HG03521 (cell line): Measurements from ENCODE around the gene PPP4R2.

Experiments used
- ATAC-seq: cut with Tn5 transposase; IDR thresholded peaks from one replicate; pipeline ENCODE4 v1.9.1; 2021; ENCODE audit warnings: mild to moderate bottlenecking, moderate library complexity; ENCODE audit not compliant: unreplicated experiment

Gene PPP4R2

GRCh38 chr3:73068419-73068818, 71.8 kb downstream of the PPP4R2 start:
- no peak for ATAC-seq

- ATAC-seq, result no peak
Measured at GRCh38 chr3:73069187-73069586, 72.6 kb downstream of the PPP4R2 start.

GRCh38 chr3:73069775-73070444, 73.3 kb downstream of the PPP4R2 start:
- ATAC-seq, result no peak

GRCh38 chr3:73070675-73071575, 74.3 kb downstream of the PPP4R2 start:
- no peak for ATAC-seq

- no peak for ATAC-seq
Measured at GRCh38 chr3:73071952-73072351, 75.3 kb downstream of the PPP4R2 start.

- ATAC-seq, result no peak
Measured at GRCh38 chr3:73072634-73073033, 76.0 kb downstream of the PPP4R2 start.

- no peak for ATAC-seq
Measured at GRCh38 chr3:73073091-73073707, 76.6 kb downstream of the PPP4R2 start.

GRCh38 chr3:73074781-73075180, 78.2 kb downstream of the PPP4R2 start:
- no peak for ATAC-seq

GRCh38 chr3:73080216-73080966, 83.8 kb downstream of the PPP4R2 start:
- no peak for ATAC-seq

- no peak for ATAC-seq
Measured at GRCh38 chr3:73081140-73081539, 84.5 kb downstream of the PPP4R2 start.

GRCh38 chr3:73084170-73084569, 87.6 kb downstream of the PPP4R2 start:
- no peak for ATAC-seq

GRCh38 chr3:73086071-73086494, 89.5 kb downstream of the PPP4R2 start:
- peak; percentile 50 for ATAC-seq

GRCh38 chr3:73094129-73094528, 97.5 kb downstream of the PPP4R2 start:
- no peak for ATAC-seq

- ATAC-seq, result no peak
Measured at GRCh38 chr3:73094951-73095350, 98.3 kb downstream of the PPP4R2 start.

- no peak for ATAC-seq
Measured at GRCh38 chr3:73096169-73096568, 99.6 kb downstream of the PPP4R2 start.

GRCh38 chr3:73098026-73098425, 101.4 kb downstream of the PPP4R2 start:
- no peak for ATAC-seq

GRCh38 chr3:73098873-73099272, 102.3 kb downstream of the PPP4R2 start:
- ATAC-seq, result no peak

GRCh38 chr3:73100741-73101559, 104.3 kb downstream of the PPP4R2 start:
- peak; percentile 84 for ATAC-seq

GRCh38 chr3:73101881-73102280, 105.3 kb downstream of the PPP4R2 start:
- ATAC-seq, result no peak

- ATAC-seq, result no peak
Measured at GRCh38 chr3:73107215-73107614, 110.6 kb downstream of the PPP4R2 start.
